22Rv1 (cell line): ENCODE measurements around the gene AP1M1.
"Not testable (repeated sequence)": the region's sequence is repeated elsewhere in the genome, so short reads cannot be mapped to it uniquely, and the experiment has no call there.

Source experiments
- H3K27ac ChIP-seq: fragments of 450-650 bp; 2 replicates; pipeline ENCODE4 v1.5.1; 2017
- ZFX ChIP-seq: fragments of 450-650 bp; IDR thresholded peaks from 2 replicates; pipeline ENCODE4 v1.6.1; 2017; ENCODE audit warnings: antibody characterized with exemption, borderline replicate concordance
- TF ChIP-seq, protein P1 (sequence below): fragments of 450-650 bp; IDR thresholded peaks from 2 replicates; pipeline ENCODE4 v1.5.1; 2017; ENCODE audit warnings: mild to moderate bottlenecking

Gene AP1M1

DNA sequence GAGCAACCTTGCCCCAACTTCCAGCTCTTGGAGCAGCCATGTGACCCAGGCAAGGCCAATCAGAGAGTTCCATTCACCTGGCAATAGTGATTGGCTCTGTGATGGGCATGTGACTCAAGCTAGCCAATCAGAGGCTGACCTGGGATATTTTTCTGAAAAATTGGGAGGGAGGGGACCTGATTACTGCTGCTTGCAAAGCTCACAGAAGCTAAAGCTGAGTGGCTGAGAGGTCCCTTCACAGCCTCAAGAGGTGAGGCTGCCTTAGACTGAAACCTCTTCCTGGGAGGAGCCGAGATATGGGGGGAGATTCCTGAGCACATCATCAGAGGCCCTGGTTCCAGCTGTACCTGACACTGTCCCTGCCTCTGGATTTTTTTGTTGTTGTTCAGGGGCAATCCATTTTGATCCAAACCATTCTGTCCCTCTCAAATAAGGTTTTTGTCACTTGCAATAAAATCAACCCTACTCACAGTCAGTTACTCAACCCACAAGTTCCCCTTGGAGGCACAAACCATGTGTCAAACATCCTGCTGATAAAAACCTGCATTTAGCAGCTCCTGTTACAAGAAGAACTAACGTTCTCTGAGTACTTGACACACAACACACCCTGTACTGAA lies 29.1 kb upstream of the AP1M1 start:
- TF ChIP-seq ZFX = no peak
- TF ChIP-seq, protein P1, sequence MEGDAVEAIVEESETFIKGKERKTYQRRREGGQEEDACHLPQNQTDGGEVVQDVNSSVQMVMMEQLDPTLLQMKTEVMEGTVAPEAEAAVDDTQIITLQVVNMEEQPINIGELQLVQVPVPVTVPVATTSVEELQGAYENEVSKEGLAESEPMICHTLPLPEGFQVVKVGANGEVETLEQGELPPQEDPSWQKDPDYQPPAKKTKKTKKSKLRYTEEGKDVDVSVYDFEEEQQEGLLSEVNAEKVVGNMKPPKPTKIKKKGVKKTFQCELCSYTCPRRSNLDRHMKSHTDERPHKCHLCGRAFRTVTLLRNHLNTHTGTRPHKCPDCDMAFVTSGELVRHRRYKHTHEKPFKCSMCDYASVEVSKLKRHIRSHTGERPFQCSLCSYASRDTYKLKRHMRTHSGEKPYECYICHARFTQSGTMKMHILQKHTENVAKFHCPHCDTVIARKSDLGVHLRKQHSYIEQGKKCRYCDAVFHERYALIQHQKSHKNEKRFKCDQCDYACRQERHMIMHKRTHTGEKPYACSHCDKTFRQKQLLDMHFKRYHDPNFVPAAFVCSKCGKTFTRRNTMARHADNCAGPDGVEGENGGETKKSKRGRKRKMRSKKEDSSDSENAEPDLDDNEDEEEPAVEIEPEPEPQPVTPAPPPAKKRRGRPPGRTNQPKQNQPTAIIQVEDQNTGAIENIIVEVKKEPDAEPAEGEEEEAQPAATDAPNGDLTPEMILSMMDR = no peak
- H3K27ac ChIP-seq = no peak overlapping the region

DNA sequence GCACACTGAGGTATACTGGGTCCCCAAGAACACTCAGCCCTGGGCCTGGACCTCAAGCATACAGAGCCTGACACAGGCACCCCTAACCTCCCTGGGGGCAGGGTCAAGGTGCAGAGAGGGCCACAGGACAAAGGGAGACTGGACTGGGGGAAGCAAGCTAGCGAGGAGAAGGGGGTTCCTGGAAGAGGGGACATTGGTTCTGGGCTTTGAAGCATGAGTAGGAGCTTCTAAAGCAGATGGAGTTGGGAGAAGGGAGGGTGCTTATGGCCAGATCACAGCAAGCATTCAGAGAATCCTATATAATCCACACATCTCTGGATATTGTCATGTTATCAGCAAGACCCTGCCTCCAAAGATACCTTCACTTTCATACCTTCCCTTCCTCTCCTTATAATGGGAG lies 27.6 kb upstream of the AP1M1 start:
- no peak overlapping the region for H3K27ac ChIP-seq
- no peak for TF ChIP-seq ZFX
- TF ChIP-seq, protein P1 = no peak

DNA sequence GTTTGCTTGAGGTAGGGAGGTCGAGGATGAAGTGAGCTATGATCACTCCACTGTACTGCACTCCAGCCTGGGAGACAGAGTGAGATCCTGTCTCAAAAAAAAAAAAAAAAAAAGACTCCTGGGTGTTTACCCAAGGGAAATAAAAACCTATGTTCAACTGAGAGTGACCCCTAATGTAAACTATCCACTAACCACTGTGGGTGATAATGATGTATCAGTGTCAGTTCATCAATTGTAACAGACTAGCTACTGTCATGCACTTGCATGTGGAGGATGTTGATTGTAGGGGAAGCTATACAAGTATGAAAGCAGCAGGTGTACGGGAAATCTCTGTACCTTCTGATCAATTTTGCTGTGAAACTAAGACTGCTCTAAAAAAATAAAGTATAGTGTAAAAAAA lies 21.8 kb upstream of the AP1M1 start:
- H3K27ac ChIP-seq = no peak overlapping the region
- no peak for TF ChIP-seq ZFX
- TF ChIP-seq, protein P1 = no peak

DNA sequence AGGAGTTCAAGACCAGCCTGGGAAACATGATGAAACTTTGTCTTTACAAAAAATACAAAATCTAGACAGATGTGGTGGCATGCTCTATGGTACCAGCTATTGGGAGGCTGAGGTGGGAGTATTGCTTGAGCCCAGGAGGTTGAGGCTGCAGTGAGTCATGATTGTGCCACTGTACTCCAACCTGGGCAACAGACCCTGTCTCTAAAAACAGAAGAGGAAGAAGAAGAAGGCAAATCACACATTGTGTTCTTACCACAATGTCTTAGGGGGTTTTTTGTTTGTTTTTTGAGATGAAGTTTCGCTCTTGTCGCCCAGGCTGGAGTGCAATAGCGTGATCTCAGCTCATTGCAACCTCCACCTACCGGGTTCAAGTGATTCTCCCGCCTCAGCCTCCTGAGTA lies 18.8 kb upstream of the AP1M1 start:
- H3K27ac ChIP-seq = not testable (repeated sequence)

DNA sequence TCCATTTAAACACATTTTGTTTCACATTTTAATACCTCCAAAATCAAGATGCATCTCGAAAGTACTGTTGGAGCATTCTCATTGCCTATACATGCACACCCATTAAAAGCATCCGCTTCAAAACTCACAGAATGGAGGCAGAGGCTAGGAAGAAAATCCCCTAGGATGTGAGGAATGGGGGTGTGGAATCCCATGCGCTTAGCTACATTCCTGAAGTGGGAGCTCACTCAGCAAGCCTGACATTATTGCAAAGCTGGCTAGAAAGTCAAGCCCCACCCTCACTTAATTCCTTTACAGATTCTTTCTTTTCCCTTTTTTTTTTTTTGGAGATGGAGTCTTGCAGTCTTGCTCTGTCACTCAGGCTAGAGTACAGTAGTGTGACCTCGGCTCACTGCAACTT lies 17.1 kb upstream of the AP1M1 start:
- H3K27ac ChIP-seq = no peak overlapping the region
- TF ChIP-seq, protein P1 = no peak
- no peak for TF ChIP-seq ZFX

DNA sequence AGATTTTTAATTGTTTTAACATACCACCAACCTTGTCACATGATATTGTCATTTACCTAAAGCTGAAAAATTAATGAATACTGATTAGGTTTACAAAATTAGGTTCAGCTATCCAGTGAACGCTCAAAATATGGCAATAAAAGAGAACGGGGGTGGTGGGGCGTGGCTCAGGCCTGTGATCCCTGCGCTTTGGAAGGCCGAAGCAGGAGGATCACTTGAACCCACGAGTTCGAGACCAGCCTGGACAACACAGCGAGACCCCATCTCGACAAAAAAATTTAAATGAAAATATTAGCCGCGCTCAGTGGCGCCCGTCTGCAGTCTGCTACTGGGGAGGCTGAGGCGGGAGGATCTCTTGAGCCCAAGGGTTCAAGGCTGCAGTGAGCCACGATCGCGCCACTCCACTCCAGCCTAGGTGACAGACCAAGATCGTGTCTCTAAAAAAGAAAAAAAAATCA lies 13.0 kb upstream of the AP1M1 start:
- TF ChIP-seq ZFX = no peak
- TF ChIP-seq, protein P1 = no peak
- H3K27ac ChIP-seq = peak overlapping the region; percentile 47; the same call in 1 of the 2 replicates

DNA sequence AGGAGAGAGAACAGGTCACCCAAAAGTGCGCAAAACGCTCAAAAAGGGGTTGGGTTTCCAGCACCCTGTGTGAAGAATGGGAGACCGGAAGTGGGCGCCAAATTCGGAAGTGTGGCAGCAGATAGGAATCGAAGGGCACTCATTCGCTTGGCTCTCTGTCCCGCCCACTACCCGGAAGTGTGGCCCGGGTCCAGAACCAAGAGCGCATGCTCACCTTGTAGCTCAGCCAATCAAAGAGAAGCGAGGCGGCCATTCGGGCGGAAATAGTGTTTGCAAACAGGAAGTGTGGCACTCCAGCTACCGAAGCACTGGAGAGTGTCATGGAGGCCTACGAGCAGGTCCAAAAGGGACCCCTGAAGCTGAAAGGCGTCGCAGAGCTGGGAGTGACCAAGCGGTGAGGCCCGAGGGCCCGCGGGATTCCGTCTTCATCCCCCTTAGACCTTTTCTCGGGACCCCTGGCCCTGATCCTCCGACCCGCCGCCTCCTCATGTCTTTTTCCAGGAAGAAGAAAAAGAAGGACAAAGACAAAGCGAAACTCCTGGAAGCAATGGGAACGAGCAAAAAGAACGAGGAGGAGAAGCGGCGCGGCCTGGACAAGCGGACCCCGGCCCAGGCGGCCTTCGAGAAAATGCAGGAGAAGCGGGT lies 12.5 kb upstream of the AP1M1 start, which contains the start of gene FAM32A:
TSS of gene FAM32A (plus strand) at position 288 of the 645 bp plus-strand sequence. CDS start at position 321, 33 bp downstream.
- peak within 1 kb of the TSS; percentile 47 for H3K27ac ChIP-seq
- no peak for TF ChIP-seq ZFX
- TF ChIP-seq, protein P1 = no peak

DNA sequence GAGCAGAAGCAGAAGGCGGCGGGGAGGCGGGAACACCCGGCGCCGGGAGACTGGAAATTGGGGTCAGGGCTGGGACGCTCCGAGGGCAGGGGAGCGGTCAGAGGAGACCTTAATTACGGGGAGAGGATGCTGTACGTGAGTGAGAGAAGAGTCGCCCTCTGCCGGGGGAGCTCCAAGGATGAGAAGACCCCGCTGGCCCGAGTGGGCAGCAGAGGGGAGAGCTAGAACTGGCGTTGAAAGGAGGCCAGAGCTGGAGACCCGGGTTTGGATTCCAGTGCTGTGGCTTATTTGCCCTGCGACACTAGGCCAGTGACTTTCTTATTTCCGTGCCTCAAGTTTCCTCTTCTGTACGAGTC lies 12.0 kb upstream of the AP1M1 start:
- peak overlapping the region; percentile 47 for H3K27ac ChIP-seq
- TF ChIP-seq, protein P1 = peak; percentile 48
- TF ChIP-seq ZFX = no peak
